Caco-2 (cell line): ENCODE data around the gene FBXO46. TPM values are rescaled to one million over a fixed set of nuclear protein-coding genes. Genes with fewer than 3 reads are reported as not detected.
A peak's percentile ranks its signal among the peaks of the same experiment; 100 is the strongest.

Experiments
- BruUV-seq: library from RNA; stranded (reverse); fragments of 400-500 nt; replicated peaks from 2 replicates; lab custom pipeline; 2021; lab: Mats Ljungman, UMichigan
- CTCF ChIA-PET: fragments of 300-600 bp; sonication (Branson Sonifier 250); formaldehyde crosslinking; loops from one replicate; lab custom pipeline; 2022; ENCODE audit warnings: antibody characterized with exemption; lab: Charles Lee
- POLR2A ChIA-PET: fragments of 300-600 bp; sonication (Branson Sonifier 250); formaldehyde crosslinking; loops from one replicate; lab custom pipeline; 2022; ENCODE audit warnings: antibody characterized with exemption; lab: Charles Lee
- DNase-seq, 2 experiments: peaks; one replicate each; pipeline versions ENCODE4 v3.0.0 to v3.0.0-alpha.2; 2020 to 2022
- H3K27me3 ChIP-seq: replicated peaks from 2 replicates; pipeline ENCODE4 v1.6.0; 2011; ENCODE audit warnings: low read length; ENCODE audit not compliant: control insufficient read depth, insufficient read depth
- H3K36me3 ChIP-seq: 2 replicates; pipeline ENCODE4 v1.5.1; 2011; ENCODE audit warnings: low read length; ENCODE audit not compliant: control insufficient read depth, insufficient read depth
- H3K4me1 ChIP-seq: fragments of 250-450 bp; sonication (Bioruptor Pico); 2 replicates; pipeline ENCODE4 v1.5.1; 2020; ENCODE audit warnings: mild to moderate bottlenecking
- H3K4me3 ChIP-seq: 2 replicates; pipeline ENCODE4 v1.5.1; 2011; ENCODE audit warnings: low read depth, mild to moderate bottlenecking, control low read depth, low read length
- H3K9me3 ChIP-seq: fragments of 250-450 bp; sonication (Bioruptor Pico); 2 replicates; pipeline ENCODE4 v1.5.1; 2020; ENCODE audit warnings: mild to moderate bottlenecking, moderate library complexity
- H3K27ac Mint-ChIP-seq: one replicate; pipeline ENCODE4 v1.8.0; 2022; ENCODE audit warnings: mixed read lengths; ENCODE audit not compliant: unreplicated experiment
- H3K27me3 Mint-ChIP-seq: one replicate; pipeline ENCODE4 v1.8.0; 2022; ENCODE audit warnings: mixed read lengths; ENCODE audit not compliant: insufficient read depth, unreplicated experiment
- H3K36me3 Mint-ChIP-seq: one replicate; pipeline ENCODE4 v1.8.0; 2022; ENCODE audit warnings: mild to moderate bottlenecking, mixed read lengths; ENCODE audit not compliant: insufficient read depth, unreplicated experiment
- H3K4me1 Mint-ChIP-seq: one replicate; pipeline ENCODE4 v1.8.0; 2022; ENCODE audit warnings: low read depth, mixed read lengths; ENCODE audit not compliant: unreplicated experiment
- H3K4me3 Mint-ChIP-seq: one replicate; pipeline ENCODE4 v1.8.0; 2022; ENCODE audit warnings: mild to moderate bottlenecking, moderate library complexity, mixed read lengths; ENCODE audit not compliant: unreplicated experiment
- H3K9me3 Mint-ChIP-seq: one replicate; pipeline ENCODE4 v1.8.0; 2022; ENCODE audit warnings: mixed read lengths; ENCODE audit not compliant: unreplicated experiment
- CTCF ChIP-seq, 2 experiments: fragments of 200-600 bp in 1 of 2; IDR thresholded peaks; 1 replicate in 1 of 2; 2 replicates in 1 of 2; pipeline versions ENCODE4 v1.5.1 to v1.8.0; 2011 to 2022; ENCODE audit warnings: antibody characterized with exemption in 1 of 2, control low read depth in 1 of 2, inconsistent platforms in 1 of 2, low read depth in 1 of 2, low read length in 1 of 2, mild to moderate bottlenecking in 1 of 2, moderate library complexity in 1 of 2; ENCODE audit not compliant: insufficient read depth in 1 of 2, severe bottlenecking in 1 of 2, unreplicated experiment in 1 of 2
- intact Hi-C: fragments of 100-400 bp; cut with micrococcal nuclease; formaldehyde crosslinking; loops from one replicate; pipeline ENCODE4 v1.10.0; 2022; ENCODE audit not compliant: unreplicated experiment
- total RNA-seq: library from RNA; stranded (reverse); gene quantifications from 2 replicates; pipeline ENCODE4 v1.2.3, GENCODE V29; 2022

Gene FBXO46
- total RNA-seq, 1 experiment from 2014 or later: 31.0 TPM

- Mint-ChIP-seq H3K36me3 (peaks cover 68% of the 10 kb centered on the region), H3K4me1 (peaks cover 7% of the 10 kb centered on the region), H3K9me3 (no peaks in the 10 kb centered on the region), H3K27ac (no peak overlapping the region), H3K4me3 (no peak overlapping the region), H3K27me3 (no peaks in the 10 kb centered on the region)
- Histone ChIP-seq H3K4me3 (no peak overlapping the region), H3K27me3 (no peaks in the 10 kb centered on the region), H3K9me3 (no peaks in the 10 kb centered on the region), H3K36me3 (no peaks in the 10 kb centered on the region), H3K4me1 (no peaks in the 10 kb centered on the region)
- CTCF ChIA-PET: interaction anchor here (0.5 kb wide), 1 partner anchor 693 kb away, joined by 3 read pairs; no protein-coding TSS in a partner anchor
- TF ChIP-seq CTCF (IDR thresholded peaks at IDR 0.05; ENCODE audit: insufficient read depth in 1 of 2, low read depth in 1 of 2, low read length in 1 of 2, severe bottlenecking in 1 of 2, unreplicated experiment in 1 of 2): no peak
- intact Hi-C loops: loop anchor here (5.0 kb wide), 1 partner anchor 109 kb away; no protein-coding TSS in a partner anchor
- POLR2A ChIA-PET: no interaction called here
- BruUV-seq: no TSS peak
- DNase-seq: no peak
These were observed 42.2 kb upstream of the FBXO46 start for GRCh38 chr19:45772912-45773311.

GRCh38 chr19:45772130-45772840 is 41.6 kb upstream of the FBXO46 start:
- H3K4me3 ChIP-seq: no peak overlapping the region
- BruUV-seq: no TSS peak
- no peaks in the 10 kb centered on the region for H3K9me3 Mint-ChIP-seq
- DNase-seq: no peak
- no peak for TF ChIP-seq CTCF (IDR thresholded peaks at IDR 0.05; ENCODE audit: insufficient read depth in 1 of 2, low read depth in 1 of 2, low read length in 1 of 2, severe bottlenecking in 1 of 2, unreplicated experiment in 1 of 2)
- no peaks in the 10 kb centered on the region for H3K27me3 Mint-ChIP-seq
- peaks cover under 1% of the 10 kb centered on the region for H3K4me1 ChIP-seq
- H3K4me3 Mint-ChIP-seq: peak overlapping the region; percentile 97
- no peaks in the 10 kb centered on the region for H3K36me3 ChIP-seq
- no peak overlapping the region for H3K27ac Mint-ChIP-seq
- no peaks in the 10 kb centered on the region for H3K9me3 ChIP-seq
- CTCF ChIA-PET: interaction anchor here (1.1 to 3.6 kb wide), 3 partner anchors 21 to 45 kb away, joined by 3 to 82 read pairs (median 3); no protein-coding TSS in a partner anchor
- POLR2A ChIA-PET: interaction anchor here (0.8 kb wide), 1 partner anchor 80 kb away, joined by 3 read pairs; the partner anchor contains the start of gene SNRPD2
- H3K36me3 Mint-ChIP-seq: peaks cover 68% of the 10 kb centered on the region
- H3K27me3 ChIP-seq: no peaks in the 10 kb centered on the region
- intact Hi-C loops: loop anchor here (5.0 kb wide), 1 partner anchor 110 kb away; no protein-coding TSS in a partner anchor
- H3K4me1 Mint-ChIP-seq: peaks cover 7% of the 10 kb centered on the region

- H3K4me1 ChIP-seq: peaks cover 6% of the 10 kb centered on the region
- TF ChIP-seq CTCF (IDR thresholded peaks at IDR 0.05; ENCODE audit: insufficient read depth in 1 of 2, low read depth in 1 of 2, low read length in 1 of 2, severe bottlenecking in 1 of 2, unreplicated experiment in 1 of 2): no peak
- intact Hi-C loops: loop anchor here (5.0 kb wide), 1 partner anchor 111 kb away; no protein-coding TSS in a partner anchor
- Mint-ChIP-seq H3K36me3 (peaks cover 64% of the 10 kb centered on the region), H3K9me3 (no peaks in the 10 kb centered on the region), H3K27ac (peak overlapping the region; percentile 96), H3K4me3 (peak overlapping the region; percentile 97), H3K27me3 (no peaks in the 10 kb centered on the region), H3K4me1 (peaks cover 7% of the 10 kb centered on the region)
- CTCF ChIA-PET: interaction anchor here (1.1 to 3.6 kb wide), 10 partner anchors 8 to 131 kb away, joined by 3 to 82 read pairs (median 20); partner anchors contain the start of genes DMPK, MYPOP, QPCTL and SNRPD2
- peak overlapping the region; percentile 76 for H3K4me3 ChIP-seq
- peak in 1 of 2 experiments; percentile 49 for DNase-seq
- H3K27me3 ChIP-seq: no peaks in the 10 kb centered on the region
- POLR2A ChIA-PET: interaction anchor here (0.6 to 2.4 kb wide), 3 partner anchors 21 to 302 kb away, joined by 3 to 22 read pairs (median 3); partner anchors contain the start of genes DMWD and SNRPD2
- no peaks in the 10 kb centered on the region for H3K36me3 ChIP-seq
- BruUV-seq: no TSS peak
- H3K9me3 ChIP-seq: no peaks in the 10 kb centered on the region
These were observed 40.7 kb upstream of the FBXO46 start for GRCh38 chr19:45771311-45771933.
